AG08396 (cell line): ENCODE results near the gene KRTAP1-1.
"Not testable (repeated sequence)": the region's sequence is repeated elsewhere in the genome, so short reads cannot be mapped to it uniquely, and the experiment has no call there.

ENCODE experiments used
- DNase-seq: peaks from one replicate; pipeline ENCODE4 v3.0.0; 2012; ENCODE audit warnings: low spot score, mixed read lengths

Gene KRTAP1-1

GRCh38 chr17:41055130-41055529, 13.9 kb upstream of the KRTAP1-1 start, which contains the start of gene KRTAP2-2:
TSS of gene KRTAP2-2 (minus strand) at chr17:41055230. CDS start at chr17:41055211, 19 bp downstream.
- DNase-seq = not testable (repeated sequence)

GRCh38 chr17:41054556-41054955, 13.3 kb upstream of the KRTAP1-1 start:
- DNase-seq = not testable (repeated sequence)

- DNase-seq = no peak
Observed at GRCh38 chr17:41054025-41054424, 12.8 kb upstream of the KRTAP1-1 start.

- DNase-seq = no peak
Observed at GRCh38 chr17:41052566-41052965, 11.3 kb upstream of the KRTAP1-1 start.

GRCh38 chr17:41049110-41049509, 7.9 kb upstream of the KRTAP1-1 start:
- peak; percentile 77 for DNase-seq

- peak; percentile 78 for DNase-seq
Observed at GRCh38 chr17:41048441-41048840, 7.2 kb upstream of the KRTAP1-1 start.

- DNase-seq = not testable (repeated sequence)
Observed at GRCh38 chr17:41046735-41047465, 5.7 kb upstream of the KRTAP1-1 start, which contains the start of gene KRTAP2-1. TSS of gene KRTAP2-1 (minus strand) at chr17:41047316. CDS start at chr17:41047267, 49 bp downstream.

- DNase-seq = no peak
Observed at GRCh38 chr17:41042953-41043352, 1.7 kb upstream of the KRTAP1-1 start.

- no peak for DNase-seq
Observed at GRCh38 chr17:41037853-41038350, 3.3 kb downstream of the KRTAP1-1 start.

- DNase-seq = not testable (repeated sequence)
Observed at GRCh38 chr17:41034346-41034935, 6.8 kb downstream of the KRTAP1-1 start, which contains the start of gene KRTAP1-3. TSS of gene KRTAP1-3 (minus strand) at chr17:41034874. CDS start at chr17:41034821, 53 bp downstream.

GRCh38 chr17:41029633-41030245, 11.5 kb downstream of the KRTAP1-1 start, which contains the start of gene KRTAP1-4:
TSS of gene KRTAP1-4 (minus strand) at chr17:41030195. CDS start at chr17:41030078, 117 bp downstream.
- no peak for DNase-seq

- peak; percentile 61 for DNase-seq
Observed at GRCh38 chr17:41026715-41027471, 14.4 kb downstream of the KRTAP1-1 start, which contains the start of gene KRTAP1-5. TSS of gene KRTAP1-5 (minus strand) at chr17:41027208. CDS start at chr17:41027155, 53 bp downstream.

GRCh38 chr17:41024697-41025096, 16.6 kb downstream of the KRTAP1-1 start:
- DNase-seq = no peak

GRCh38 chr17:41020336-41020735, 20.9 kb downstream of the KRTAP1-1 start:
- no peak for DNase-seq

- no peak for DNase-seq
Observed at GRCh38 chr17:41019415-41019814, 21.8 kb downstream of the KRTAP1-1 start.

GRCh38 chr17:41018541-41018940, 22.7 kb downstream of the KRTAP1-1 start:
- DNase-seq = no peak

- no peak for DNase-seq
Observed at GRCh38 chr17:41016578-41017215, 24.6 kb downstream of the KRTAP1-1 start.

- no peak for DNase-seq
Observed at GRCh38 chr17:41015454-41015853, 25.8 kb downstream of the KRTAP1-1 start.

- peak; percentile 36 for DNase-seq
Observed at GRCh38 chr17:41013606-41014005, 27.6 kb downstream of the KRTAP1-1 start.

- DNase-seq = no peak
Observed at GRCh38 chr17:41013181-41013580, 28.1 kb downstream of the KRTAP1-1 start.
